Amygdala (tissue), 56 donors: Measurements from ENCODE around the gene DIAPH2.

ENCODE experiments used
- DNase-seq, 56 donors: peaks; one replicate each; lab custom pipeline; 2025; lab: John Stamatoyannopoulos, UW

DIAPH2 gene

DNA sequence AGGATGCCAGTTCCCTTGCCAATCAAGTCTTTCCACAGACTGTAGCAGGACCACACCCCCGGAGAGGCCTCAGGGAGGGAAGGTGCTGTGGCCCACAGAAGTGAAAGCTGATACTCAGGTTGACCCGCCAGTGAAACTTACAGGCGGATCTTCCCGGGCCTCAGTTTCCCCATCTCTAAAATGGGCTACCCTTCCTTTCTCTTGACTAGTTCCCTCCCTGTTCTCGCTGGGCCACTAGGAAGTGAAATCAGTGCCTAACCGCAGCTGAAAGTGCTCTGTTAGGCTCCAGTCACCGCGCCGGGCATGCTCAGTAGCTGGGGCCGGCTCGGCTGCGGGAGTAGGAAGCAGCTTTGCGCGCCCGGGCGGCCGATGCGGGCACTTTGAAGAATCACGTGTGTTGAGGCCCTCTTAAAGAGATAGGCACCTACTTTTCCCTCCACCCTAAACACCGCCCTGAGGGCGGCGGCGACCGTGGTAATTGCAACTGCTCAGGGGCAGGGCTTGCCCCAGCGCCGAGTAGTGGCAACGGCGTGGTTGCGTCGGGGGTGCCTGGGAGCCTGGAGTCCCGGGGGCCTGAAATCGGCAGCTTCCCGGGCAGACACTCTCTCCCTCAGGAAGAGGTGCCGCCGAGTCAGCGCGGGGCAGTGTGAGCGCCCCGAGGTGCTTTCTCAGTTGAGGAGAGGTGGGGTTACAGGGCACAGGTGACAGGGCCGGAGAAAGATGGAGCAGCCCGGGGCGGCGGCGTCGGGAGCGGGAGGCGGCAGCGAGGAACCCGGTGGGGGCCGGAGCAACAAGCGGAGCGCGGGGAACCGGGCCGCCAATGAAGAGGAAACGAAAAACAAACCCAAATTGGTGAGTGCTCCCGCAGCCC lies at the start of gene DIAPH2:
Gene DIAPH2 (plus strand): TSS at position 504 of the 871 bp plus-strand sequence.
- DNase-seq, result peak in 54 of 56 donors; percentile 0 to 70 (median 24)

DNA sequence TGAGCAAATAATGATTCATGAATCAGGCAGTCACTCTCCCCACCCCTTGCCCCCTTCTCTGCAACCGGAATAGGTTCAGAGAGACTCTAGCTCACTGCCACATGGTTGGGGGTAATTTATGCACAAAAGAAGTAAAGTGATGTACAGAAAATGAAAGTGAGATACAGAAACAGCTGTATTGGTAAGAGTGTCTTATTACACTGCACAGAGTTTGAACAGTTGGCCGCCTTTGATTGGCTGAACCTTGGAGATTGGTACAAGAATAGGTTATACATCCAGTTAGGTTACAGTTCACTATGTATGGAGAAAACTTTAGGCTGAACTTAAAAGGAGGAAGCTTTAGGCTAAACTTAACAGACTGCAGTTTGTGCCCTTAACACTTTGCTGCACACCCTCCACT lies 34.6 kb upstream of the DIAPH2 start:
- no peak for DNase-seq

DNA sequence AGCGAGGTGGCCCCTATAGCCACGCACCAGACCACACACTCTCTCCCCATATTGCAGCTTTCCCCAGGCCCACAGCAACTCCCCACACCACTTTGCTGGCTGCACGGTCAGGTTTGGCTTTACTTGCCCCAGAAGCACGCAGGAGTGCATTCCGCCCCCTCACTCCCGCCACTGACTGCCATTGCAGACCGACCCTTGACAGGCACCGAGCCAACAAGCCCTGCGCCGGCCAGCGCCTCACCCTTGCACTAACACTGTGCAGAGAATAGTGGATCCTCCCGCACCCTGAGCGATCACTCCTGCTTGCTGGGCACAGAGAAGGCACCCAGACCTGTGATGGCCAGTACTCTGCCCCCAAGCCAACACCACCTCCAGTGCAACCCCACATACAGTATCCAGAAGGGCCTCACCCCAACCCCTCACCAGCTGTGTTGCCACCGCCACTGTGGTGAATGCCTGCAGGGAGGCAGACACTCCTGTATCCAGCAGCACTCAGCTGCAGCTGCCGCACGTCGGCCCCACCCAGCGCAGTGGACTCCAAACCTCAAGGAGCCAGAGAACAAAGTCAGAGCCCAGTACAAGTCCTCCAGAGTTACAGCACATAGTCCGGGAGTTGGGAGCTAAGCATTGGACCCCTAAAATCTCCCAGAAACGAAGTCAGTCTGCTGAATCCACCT lies 28.6 kb upstream of the DIAPH2 start:
- DNase-seq, result peak in 1 of 56 donors; percentile 0

DNA sequence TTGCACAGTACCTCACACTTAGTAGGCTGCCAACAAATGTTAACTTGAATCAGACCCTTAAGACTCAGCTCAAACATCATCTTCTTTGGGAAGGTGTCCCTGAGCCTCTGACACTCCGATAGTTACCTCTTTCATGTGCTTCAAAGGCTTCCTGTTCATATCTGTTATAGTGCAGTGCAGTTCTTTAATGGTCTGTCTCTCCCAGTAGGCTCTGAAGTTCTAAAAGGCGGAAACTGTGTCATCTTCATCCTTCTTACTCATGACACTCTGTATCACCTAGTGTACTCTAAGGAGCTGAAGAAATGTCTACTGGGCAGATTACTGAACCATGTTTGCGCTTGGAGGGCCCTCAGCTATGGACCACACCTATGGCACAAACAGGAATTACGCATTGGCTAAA lies 2.1 kb upstream of the DIAPH2 start:
- DNase-seq, result no peak

DNA sequence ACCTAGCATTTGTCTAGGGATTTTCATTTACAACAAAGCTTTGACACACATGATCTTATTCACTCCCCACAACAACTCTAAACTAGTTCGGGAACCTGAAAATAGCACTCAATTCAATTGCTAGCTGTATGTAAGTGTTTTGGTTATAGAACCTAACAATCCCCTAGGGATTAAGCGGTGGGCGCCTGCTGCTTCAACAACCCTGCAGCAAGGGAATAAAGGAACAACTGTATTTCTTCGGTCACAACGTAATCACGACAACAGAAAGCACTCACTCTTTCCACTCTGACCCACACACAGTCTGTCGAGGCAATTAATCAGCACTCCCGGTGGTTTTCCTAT lies 674 bp upstream of the DIAPH2 start:
- DNase-seq, result no peak

DNA sequence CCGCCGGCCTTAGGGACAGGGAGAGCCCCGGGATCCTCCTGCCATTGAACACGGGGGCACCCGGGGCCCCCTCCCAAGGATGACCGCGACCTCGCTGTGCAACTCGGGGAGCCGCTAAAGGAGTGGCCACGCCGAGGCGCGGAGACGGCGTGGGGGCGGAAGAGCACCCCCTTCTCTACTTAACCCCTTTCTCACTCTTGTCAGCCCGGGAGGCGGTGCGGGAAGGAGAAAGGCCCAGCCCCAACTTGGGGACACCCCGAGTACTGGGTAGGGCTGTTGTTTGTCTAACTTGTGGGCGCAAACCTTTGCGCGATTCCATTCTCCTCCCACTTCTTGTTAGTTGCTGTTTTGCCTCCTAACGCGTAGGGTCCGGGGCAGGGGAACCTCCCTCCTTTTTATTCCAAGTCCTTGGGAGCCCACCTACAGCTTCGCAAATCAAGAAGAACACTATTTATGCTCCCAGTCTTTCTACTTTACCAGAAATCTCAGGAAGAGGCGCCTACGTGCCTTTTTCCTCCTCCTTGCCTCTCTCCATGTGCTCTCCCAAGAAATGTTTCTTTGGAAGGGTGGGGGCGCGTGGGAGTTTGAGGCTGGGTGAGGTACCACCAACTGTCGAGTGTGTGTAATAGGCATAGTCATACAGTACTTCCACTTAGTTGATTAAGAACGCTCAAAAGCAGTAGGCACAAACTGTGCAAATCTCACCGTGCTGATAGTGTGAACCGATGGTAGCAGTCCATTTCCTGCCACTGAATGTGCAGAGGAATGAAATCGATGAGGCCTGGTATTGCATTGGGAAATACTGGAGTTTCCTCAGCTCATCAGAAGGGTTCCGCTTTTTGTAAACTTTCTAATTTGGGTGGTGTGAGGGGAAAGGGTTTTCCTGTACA lies 813 bp downstream of the DIAPH2 start:
- peak in 44 of 56 donors; percentile 0 to 64 (median 10) for DNase-seq

DNA sequence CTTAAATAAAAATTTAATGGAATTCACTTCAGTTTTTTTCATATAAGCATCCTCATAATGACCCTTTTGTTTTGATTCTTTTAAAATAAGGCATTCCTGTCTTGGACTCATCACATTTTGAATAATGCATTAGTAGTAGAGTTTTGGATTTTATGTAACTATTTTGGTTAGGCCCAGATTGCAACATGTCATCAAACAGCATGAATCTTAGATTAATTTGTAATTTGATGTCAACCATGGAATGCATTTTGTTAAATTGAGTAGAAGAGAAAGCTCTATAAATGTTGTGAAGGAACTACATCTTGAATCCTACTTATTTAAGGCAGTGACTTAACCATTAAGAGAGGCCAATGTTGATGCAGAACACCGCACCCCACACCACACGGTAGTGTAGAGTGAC lies 3.1 kb downstream of the DIAPH2 start:
- no peak for DNase-seq

DNA sequence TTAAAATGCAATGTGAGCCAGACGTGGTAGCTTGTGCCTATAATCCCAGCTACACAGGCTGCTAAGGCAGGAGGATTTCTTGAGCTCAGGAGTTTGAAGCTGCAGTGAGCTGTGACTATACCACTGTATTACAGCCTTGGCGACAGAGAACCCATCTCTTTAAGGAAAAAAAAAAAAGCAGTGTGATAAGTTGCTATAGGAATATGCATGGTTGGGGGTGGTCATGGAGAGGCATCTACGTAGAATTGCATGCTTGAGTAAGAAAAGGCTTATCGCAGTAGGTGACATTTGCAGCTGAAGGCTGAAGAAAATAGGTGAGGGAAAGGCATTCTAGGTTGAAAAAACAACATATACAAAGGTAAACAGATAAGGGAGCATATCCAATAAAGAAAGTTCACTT lies 4.1 kb downstream of the DIAPH2 start:
- no peak for DNase-seq

DNA sequence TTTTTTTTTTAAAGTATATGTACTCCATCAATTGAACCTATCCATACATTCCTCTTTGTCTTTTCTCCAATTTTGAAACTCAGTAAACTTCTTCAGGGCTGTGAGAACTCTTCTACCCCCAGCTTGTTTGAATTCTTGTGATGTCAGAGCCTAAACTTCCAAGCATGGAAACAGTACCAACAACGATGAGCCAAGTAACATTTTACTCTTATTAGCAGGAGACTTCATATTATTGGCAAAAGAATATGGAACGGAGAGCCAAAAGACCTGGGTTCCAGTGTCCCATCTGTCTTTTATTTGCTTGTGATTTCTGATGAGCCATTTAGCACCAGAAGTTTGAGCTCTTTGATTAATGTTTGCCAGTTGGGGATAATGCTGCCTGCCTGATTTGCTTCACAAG lies 5.3 kb downstream of the DIAPH2 start:
- no peak for DNase-seq

DNA sequence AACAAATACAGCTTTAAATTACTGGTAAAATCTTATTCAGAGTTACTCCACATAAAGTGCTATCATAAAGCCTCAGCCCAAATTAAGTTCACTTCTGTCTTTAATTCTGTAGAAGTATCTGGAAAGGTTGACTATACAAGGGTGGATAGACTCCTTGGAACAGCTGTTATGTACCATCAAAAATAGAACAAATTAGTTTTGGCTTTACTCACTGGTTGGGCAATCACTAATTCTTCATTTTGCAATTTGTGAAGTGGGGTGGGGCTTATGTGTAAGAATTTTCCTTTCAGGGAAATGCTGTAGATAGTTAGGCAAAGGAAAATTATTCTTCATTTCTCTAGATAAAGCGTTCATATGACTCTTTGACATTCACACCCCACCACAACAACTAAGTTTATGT lies 7.8 kb downstream of the DIAPH2 start:
- no peak for DNase-seq

DNA sequence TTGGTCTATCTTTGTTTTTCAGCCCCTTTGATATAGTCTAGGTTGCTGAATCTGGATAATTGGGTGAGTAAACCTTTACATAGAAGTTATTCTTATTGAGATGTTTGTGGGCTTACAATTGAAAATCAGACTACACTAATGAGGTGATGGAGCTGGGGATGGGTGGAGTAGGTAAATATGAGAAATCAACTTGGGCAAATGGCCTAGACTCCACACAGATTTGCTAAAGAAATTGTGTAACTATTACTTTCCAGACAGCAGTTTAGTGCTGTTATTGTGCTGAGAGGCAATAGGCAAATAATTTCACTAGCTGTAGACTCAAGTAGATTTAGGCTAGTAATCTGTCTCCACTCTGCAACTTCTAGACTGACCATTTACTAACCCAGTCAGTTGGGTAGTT lies 8.2 kb downstream of the DIAPH2 start:
- DNase-seq, result no peak

DNA sequence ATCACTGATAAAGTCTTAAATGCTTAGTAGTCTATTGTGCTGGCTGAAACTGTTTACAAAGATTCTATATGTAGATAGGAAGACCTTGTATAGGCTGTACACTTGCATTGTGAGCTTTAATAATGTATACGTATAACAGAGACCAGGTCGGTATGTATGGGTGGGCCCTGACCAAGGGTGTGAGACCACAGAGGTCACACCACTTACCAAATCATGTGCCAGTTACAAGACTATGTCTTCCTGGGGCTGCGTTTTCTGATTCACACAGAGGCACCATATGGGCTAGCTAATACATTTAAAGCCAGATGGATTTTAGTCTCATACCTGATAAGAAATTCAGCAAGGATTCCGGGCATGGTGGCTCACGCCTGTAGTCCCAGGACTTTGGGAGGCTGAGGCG lies 8.8 kb downstream of the DIAPH2 start:
- no peak for DNase-seq

DNA sequence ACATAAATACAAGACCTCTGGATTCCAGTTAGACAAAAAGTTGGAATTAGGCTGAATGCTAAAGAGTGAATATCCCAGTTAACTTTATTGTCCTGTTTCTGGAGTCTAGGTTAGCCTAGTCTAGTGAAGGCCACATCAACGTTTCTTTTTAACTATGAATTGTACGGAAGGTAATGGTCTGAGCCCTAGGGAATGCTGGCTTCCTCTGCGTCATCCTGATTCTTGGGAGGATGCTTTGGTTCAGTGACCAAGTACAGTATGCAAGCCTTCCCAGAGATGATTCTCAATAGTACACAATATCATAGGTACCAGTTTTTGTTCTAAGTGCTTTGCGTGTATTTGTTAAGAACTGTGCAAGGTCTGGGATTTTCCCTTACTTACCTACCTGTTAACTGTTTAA lies 11.8 kb downstream of the DIAPH2 start:
- no peak for DNase-seq

DNA sequence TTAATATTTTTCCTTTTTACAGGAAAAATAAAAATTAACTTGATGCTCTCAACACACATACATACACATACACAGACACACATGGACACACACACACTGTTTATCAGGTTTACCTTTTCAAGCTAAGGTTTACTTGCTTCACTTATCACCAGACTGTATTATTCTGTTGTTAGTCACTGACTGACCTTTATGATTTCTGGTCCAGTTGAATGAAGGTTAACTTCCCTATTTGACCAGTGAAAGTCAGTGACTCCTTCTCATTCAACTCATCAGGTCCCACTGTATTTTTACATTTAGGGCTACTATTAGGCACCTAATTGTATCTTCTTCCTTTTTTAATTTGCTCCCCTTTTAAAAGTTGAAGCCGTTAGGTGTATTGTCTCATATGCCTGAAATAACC lies 16.0 kb downstream of the DIAPH2 start:
- no peak for DNase-seq

DNA sequence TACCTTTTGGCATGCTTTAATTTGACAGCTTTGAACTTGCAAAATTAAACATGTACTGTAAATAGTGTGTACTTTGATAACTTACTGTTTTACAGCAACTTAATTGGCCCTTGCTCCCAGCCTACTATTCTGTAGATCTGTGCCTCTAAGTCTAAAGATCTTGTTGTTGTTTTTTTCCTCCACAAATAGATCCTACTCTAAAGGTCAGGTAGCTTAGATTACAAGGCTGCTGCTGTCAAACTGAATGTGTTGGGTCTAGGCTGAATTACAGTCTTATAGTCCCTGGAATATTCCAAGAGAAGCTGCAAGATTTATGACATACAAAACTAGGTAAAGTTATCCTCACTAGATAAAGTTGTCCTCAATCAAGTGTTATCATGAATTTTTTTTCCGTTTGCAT lies 18.7 kb downstream of the DIAPH2 start:
- no peak for DNase-seq

DNA sequence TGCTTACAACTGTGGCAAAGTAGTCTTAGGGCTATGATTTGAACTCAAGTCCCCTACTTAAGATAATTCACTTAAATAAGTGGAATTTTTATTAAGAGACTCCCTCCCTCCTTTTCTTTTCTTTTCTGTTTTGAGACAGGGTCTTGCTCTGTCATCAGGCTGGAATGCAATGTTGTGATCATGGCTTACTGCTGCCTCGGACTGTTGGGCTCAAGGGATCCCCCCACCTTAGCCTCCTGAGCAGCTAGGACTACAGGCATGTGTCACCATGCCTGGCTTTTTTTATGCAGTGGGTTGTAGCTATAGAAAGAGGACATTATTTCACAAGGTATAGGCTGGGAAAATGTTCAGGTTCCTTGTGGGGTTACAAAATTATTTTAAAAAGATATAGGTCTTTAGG lies 19.2 kb downstream of the DIAPH2 start:
- DNase-seq, result no peak

DNA sequence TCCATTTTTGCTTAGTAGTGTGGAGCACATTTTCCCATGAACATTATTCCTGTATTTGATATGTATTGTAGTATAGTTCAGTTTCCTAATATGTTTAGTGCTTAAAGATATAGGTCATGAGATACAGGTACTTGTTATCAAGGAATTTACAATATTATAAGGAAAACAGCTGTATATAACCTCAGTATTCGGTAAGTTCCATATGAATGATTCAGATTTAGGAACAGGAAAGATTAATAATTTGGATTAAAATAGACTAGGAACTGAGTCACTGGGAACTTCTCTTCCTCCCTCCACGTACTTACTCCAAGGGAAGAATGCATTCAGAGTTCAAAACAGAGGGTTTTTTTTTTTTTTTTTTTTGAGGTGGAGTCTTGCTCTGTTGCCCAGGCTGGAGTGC lies 20.0 kb downstream of the DIAPH2 start:
- no peak for DNase-seq

DNA sequence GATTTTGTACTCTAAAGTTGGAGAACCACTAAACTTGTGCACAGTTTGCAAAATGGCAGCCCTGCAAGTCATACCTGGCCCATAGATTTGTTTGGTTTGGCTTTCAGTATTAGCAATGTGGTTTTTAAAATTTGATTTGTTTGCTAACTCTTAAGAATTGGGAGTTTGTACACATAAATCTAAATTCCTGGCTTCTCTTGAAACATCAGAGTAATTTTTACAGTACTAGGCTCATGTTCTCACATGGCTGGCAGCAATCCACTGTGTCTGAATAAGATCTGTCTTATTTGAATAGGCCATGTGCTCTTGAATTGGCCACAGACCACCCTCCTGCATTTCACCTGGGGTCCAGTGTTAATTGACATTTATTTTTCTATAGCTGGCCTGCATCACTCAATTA lies 21.3 kb downstream of the DIAPH2 start:
- DNase-seq, result no peak

DNA sequence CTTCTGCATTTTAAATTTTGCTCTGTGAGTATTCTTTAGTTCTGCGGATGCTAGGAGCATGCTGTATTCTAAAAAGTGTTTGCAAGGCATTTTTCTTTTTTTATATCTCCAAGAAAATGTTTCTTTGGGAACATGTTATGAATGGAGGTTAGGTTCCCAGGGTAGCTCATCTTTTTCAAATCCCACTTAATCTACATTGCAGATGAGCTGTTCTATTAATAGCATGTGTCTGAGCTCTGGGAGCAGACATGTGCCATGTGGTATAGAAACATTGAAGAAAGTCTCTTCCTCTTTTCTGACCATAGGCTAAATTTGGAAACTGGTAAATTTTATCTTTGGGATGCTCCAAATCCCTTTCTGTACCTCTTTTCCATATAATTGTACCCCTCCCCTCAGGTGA lies 23.2 kb downstream of the DIAPH2 start:
- no peak for DNase-seq

DNA sequence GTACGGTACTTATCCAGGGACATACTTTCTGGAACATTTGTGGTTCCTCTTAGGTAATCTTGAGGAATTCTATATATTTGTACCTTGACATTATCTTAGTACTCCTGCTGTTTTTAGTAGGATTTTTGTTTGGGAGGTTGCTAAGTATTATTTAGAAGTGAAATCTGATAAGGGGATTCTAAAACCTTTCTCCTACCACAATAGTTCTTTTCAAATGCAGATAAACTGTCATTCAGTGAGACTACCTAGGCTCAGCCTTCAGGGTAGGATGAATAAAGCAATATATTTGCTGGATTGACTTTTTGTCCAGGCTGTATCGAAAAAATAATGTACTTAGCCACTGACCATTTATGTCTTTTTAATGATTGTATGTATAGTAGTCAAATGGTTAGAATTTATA lies 25.4 kb downstream of the DIAPH2 start:
- no peak for DNase-seq

DNA sequence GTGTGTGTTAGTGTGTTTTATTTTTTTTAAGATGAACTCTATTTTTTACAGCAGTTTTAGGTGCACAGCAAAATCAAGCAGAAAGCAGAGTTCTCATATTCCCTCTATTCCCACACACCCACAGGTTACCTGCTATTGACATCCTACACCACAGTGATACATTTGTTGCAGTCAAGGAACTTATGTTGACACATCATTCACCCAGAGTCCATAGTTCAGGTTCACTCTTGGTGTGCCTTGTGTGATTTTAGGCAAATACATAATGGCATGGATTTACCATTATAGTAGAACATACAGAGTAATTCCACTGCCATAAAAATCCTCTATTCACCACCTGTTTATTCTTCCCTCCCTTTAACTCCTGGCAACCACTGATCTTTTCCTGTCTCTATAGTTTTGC lies 28.7 kb downstream of the DIAPH2 start:
- DNase-seq, result no peak
